Hepatocyte (in vitro differentiated cells): ENCODE results near the gene GAL3ST2.

ENCODE experiments used
- CTCF ChIP-seq: fragments of 200-600 bp; sonication (generic); IDR thresholded peaks from 2 replicates; pipeline ENCODE4 v1.5.1; 2016; ENCODE audit warnings: antibody characterized with exemption, mild to moderate bottlenecking; ENCODE audit not compliant: poor library complexity
- EZH2 ChIP-seq: fragments of 200-600 bp; sonication (generic); IDR thresholded peaks from 2 replicates; pipeline ENCODE4 v1.6.1; 2016; ENCODE audit warnings: antibody characterized with exemption, mild to moderate bottlenecking, borderline replicate concordance
- EZH2phosphoT487 ChIP-seq: fragments of 200-600 bp; sonication (generic); IDR thresholded peaks from one replicate; pipeline ENCODE4 v1.6.1; 2018; ENCODE audit warnings: antibody characterized with exemption, mild to moderate bottlenecking, low read depth, moderate library complexity; ENCODE audit not compliant: unreplicated experiment, severe bottlenecking

GRCh38 chr2:241837197-241837965, 60.8 kb downstream of the GAL3ST2 start:
- no peak for TF ChIP-seq EZH2
- no peak for TF ChIP-seq CTCF
- no peak for TF ChIP-seq EZH2phosphoT487
